Thoracic aorta endothelial cell (primary cell): Measurements from ENCODE around the gene FKBP2. TPM values are rescaled to one million over a fixed set of nuclear protein-coding genes. Genes with fewer than 3 reads are reported as not detected.

Experiments used
- total RNA-seq: library from RNA; depleted of rRNA; stranded (reverse); fragments of >200 nt; gene quantifications from 2 replicates; pipeline ENCODE4 v1.2.3, GENCODE V29; 2012

FKBP2 gene
- 23.8 and 34.0 TPM in 2 replicates for total RNA-seq

GRCh38 chr11:64240435-64241240 lies at the start of gene FKBP2:
Gene FKBP2, plus strand, starts transcription at chr11:64241095. Its CDS starts 1,293 bp downstream, at chr11:64242388.

GRCh38 chr11:64206457-64207255 lies 34.2 kb upstream of the FKBP2 start, which contains the start of gene FERMT3:
Gene FERMT3, plus strand, starts transcription at chr11:64206721. Its CDS starts 644 bp downstream, at chr11:64207365.

GRCh38 chr11:64225608-64226506 lies 15.0 kb upstream of the FKBP2 start, which contains the start of the genes NUDT22 and TRPT1:
Gene NUDT22, plus strand, starts transcription at chr11:64226274. Its CDS starts 379 bp downstream, at chr11:64226653.
Gene TRPT1, minus strand, starts transcription at chr11:64226186. Its CDS starts 326 bp downstream, at chr11:64225860.

GRCh38 chr11:64230171-64230984 lies 10.5 kb upstream of the FKBP2 start, which contains the start of gene DNAJC4:
Gene DNAJC4, plus strand, starts transcription at chr11:64230548. Its CDS starts 307 bp downstream, at chr11:64230855.

GRCh38 chr11:64233913-64234586 lies 6.8 kb upstream of the FKBP2 start, which contains the start of gene VEGFB:
Gene VEGFB, plus strand, starts transcription at chr11:64234584. Its CDS starts 250 bp downstream, at chr11:64234834.

GRCh38 chr11:64246871-64247728 lies 6.2 kb downstream of the FKBP2 start, which contains the start of gene PPP1R14B:
Gene PPP1R14B, minus strand, starts transcription at chr11:64246943. Its CDS starts 270 bp downstream, at chr11:64246673.

GRCh38 chr11:64251016-64251752 lies 10.3 kb downstream of the FKBP2 start, which contains the start of gene PLCB3:
Gene PLCB3, plus strand, starts transcription at chr11:64251530. Its CDS starts 120 bp downstream, at chr11:64251650.

GRCh38 chr11:64284048-64284961 lies 43.4 kb downstream of the FKBP2 start, which contains the start of gene BAD:
Gene BAD, minus strand, starts transcription at chr11:64284665. Its CDS starts 297 bp downstream, at chr11:64284368.

GRCh38 chr11:64284962-64285884 lies 44.3 kb downstream of the FKBP2 start, which contains the start of gene GPR137:
Gene GPR137, plus strand, starts transcription at chr11:64285848. Its CDS starts 677 bp downstream, at chr11:64286525.

GRCh38 chr11:64291262-64291751 lies 50.4 kb downstream of the FKBP2 start, which contains the start of gene KCNK4:
Gene KCNK4, plus strand, starts transcription at chr11:64291302. Its CDS starts 1,717 bp downstream, at chr11:64293019.

Other genes with a start within 250 kb of the FKBP2 start
- gene FLRT1, start 205.2 kb upstream of the FKBP2 start, total RNA-seq = not detected in 2 replicates
- 12.4 and 18.5 TPM in 2 replicates for gene MACROD1, start 75.0 kb upstream of the FKBP2 start, total RNA-seq
- gene STIP1, start 54.9 kb upstream of the FKBP2 start, total RNA-seq = 247 and 273 TPM in 2 replicates
- 124 and 138 TPM in 2 replicates for gene FERMT3, start 34.4 kb upstream of the FKBP2 start, total RNA-seq
- 18.2 and 22.8 TPM in 2 replicates for gene TRPT1, start 14.9 kb upstream of the FKBP2 start, total RNA-seq
- 27.9 and 34.0 TPM in 2 replicates for gene NUDT22, start 14.8 kb upstream of the FKBP2 start, total RNA-seq
- gene DNAJC4, start 10.5 kb upstream of the FKBP2 start, total RNA-seq = 8.1 and 8.9 TPM in 2 replicates
- 11.0 and 14.8 TPM in 2 replicates for gene VEGFB, start 6.5 kb upstream of the FKBP2 start, total RNA-seq
- 258 and 294 TPM in 2 replicates for gene PPP1R14B, start 5.8 kb downstream of the FKBP2 start, total RNA-seq
- 61.2 and 61.6 TPM in 2 replicates for gene PLCB3, start 10.4 kb downstream of the FKBP2 start, total RNA-seq
- gene BAD, start 43.6 kb downstream of the FKBP2 start, total RNA-seq = 49.2 and 51.7 TPM in 2 replicates
- 9.1 and 9.7 TPM in 2 replicates for gene GPR137, start 44.8 kb downstream of the FKBP2 start, total RNA-seq
- 0.07 TPM in 1 of 2 replicates, not detected in the other for gene KCNK4, start 50.2 kb downstream of the FKBP2 start, total RNA-seq
- gene CATSPERZ, start 59.3 kb downstream of the FKBP2 start, total RNA-seq = 0.27 and 0.57 TPM in 2 replicates
- gene ESRRA, start 64.4 kb downstream of the FKBP2 start, total RNA-seq = 26.4 and 27.5 TPM in 2 replicates
- 172 and 196 TPM in 2 replicates for gene TRMT112, start 76.5 kb downstream of the FKBP2 start, total RNA-seq
- gene PRDX5, start 77.0 kb downstream of the FKBP2 start, total RNA-seq = 108 and 151 TPM in 2 replicates
- gene CCDC88B, start 99.1 kb downstream of the FKBP2 start, total RNA-seq = 1.1 and 1.9 TPM in 2 replicates
- 35.1 and 49.9 TPM in 2 replicates for gene RPS6KA4, start 118.1 kb downstream of the FKBP2 start, total RNA-seq